ENCODE results near the gene SMG9.

DNA sequence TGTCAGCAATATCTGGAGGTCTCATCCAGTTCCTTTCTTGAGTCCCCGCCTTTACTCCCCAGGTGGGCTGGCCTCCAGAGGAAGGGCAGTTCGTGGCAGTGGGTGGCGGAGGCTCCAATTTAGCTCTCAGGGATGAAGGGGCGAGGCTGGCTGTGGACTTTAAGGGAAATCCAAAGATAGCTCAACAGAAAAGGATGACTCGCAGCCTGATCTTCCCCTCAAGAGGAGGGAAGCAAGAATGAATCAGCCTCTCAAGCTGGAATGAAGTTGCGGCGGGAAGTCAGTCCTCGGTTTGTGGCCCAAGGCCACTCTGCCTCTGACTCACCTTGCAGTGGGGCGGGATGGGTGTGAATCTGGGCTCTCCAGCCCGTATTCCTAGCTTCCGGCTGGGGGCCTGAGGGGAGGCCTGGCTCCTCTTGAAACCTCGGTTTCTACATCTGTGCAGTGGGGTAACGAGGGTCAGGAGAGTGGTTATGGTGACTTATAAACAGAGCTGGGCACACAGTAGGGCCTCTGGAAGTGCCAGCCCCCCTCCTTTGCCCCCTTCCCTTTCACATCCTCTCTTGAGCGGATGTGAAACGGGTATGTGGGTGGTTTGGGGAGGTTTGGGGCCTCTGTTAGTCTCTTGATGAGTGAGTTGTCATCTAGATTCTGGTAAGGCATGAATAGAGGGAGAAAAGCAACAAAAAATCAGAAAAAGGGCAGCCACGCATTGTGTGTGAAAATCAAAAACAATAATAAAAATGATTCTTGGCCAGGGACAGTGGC is 10.5 kb upstream of the SMG9 start:
- no peak for TF ChIP-seq CEBPB (IDR thresholded peaks at IDR 0.05; ENCODE audit: low read depth, low read length)
- TF ChIP-seq, protein P1, sequence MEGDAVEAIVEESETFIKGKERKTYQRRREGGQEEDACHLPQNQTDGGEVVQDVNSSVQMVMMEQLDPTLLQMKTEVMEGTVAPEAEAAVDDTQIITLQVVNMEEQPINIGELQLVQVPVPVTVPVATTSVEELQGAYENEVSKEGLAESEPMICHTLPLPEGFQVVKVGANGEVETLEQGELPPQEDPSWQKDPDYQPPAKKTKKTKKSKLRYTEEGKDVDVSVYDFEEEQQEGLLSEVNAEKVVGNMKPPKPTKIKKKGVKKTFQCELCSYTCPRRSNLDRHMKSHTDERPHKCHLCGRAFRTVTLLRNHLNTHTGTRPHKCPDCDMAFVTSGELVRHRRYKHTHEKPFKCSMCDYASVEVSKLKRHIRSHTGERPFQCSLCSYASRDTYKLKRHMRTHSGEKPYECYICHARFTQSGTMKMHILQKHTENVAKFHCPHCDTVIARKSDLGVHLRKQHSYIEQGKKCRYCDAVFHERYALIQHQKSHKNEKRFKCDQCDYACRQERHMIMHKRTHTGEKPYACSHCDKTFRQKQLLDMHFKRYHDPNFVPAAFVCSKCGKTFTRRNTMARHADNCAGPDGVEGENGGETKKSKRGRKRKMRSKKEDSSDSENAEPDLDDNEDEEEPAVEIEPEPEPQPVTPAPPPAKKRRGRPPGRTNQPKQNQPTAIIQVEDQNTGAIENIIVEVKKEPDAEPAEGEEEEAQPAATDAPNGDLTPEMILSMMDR (conservative IDR thresholded peaks at IDR 0.05; ENCODE audit: low read depth, low read length): no peak
- no peak for TF ChIP-seq SMC3 (IDR thresholded peaks at IDR 0.05; ENCODE audit: low read depth, low read length)
- no peak for TF ChIP-seq POLR2A (IDR thresholded peaks at IDR 0.05; ENCODE audit: low read depth, low read length)
- TF ChIP-seq RCOR1 (IDR thresholded peaks at IDR 0.05; ENCODE audit: insufficient replicate concordance, low read length): peak; percentile 98
- 0 out of 2 replicates have a peak, but pooled peaks have one; percentile 10 for TF ChIP-seq MXI1 (IDR thresholded peaks at IDR 0.05; ENCODE audit: borderline replicate concordance, low read depth, low read length)
- peak; percentile 92 for TF ChIP-seq FOS (IDR thresholded peaks at IDR 0.05; ENCODE audit: low read depth, low read length)
- peak; percentile 34; the same call in 1 of the 2 replicates for TF ChIP-seq BHLHE40 (IDR thresholded peaks at IDR 0.05; ENCODE audit: low read depth, low read length)
- TF ChIP-seq MAZ (IDR thresholded peaks at IDR 0.05; ENCODE audit: borderline replicate concordance, low read depth, low read length): peak; percentile 93
- peak; percentile 28; the same call in 1 of the 2 replicates for TF ChIP-seq RAD21 (IDR thresholded peaks at IDR 0.05; ENCODE audit: low read length)
- no peak for TF ChIP-seq MAFK (IDR thresholded peaks at IDR 0.05; ENCODE audit: low read depth, low read length)
